ENCODE measurements around the gene FNBP1.
"Not testable (repeated sequence)": the region's sequence is repeated elsewhere in the genome, so short reads cannot be mapped to it uniquely, and the experiment has no call there.

The FNBP1 gene

DNA sequence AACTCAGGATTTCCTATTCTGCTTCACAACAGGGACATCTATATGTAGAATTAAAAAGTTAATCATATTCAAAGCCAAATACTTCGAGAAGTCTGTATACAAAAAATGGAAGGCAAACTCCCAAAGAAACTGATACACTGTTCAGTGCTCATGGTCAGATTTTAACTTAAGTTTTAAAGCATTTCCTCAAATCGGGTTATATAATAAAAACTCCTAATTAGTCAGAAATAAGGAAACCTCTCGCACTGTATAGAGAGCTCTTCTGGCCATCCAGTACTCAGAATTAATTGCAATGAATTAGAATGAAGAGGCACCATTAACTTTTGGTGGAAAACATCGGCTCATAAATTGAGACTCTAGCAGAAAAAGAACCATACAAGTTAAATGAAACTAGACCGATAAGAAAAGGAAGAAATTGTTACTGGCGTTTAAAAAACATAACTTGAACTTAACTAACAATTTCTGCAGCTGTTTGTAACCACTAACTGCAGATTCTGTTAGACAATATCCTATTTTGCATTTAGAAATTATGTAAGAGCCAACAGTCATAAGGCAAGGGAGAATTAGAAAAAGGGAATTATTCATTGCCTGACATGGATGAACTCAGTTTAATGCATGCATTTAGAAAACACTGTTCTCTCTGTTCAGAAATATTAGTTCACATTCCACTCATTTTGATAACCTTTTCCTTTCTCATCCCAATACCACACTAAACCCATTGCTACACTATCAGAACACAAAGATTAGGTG, 96.6 kb downstream of the FNBP1 start:
- no peak for DNase-seq

DNA sequence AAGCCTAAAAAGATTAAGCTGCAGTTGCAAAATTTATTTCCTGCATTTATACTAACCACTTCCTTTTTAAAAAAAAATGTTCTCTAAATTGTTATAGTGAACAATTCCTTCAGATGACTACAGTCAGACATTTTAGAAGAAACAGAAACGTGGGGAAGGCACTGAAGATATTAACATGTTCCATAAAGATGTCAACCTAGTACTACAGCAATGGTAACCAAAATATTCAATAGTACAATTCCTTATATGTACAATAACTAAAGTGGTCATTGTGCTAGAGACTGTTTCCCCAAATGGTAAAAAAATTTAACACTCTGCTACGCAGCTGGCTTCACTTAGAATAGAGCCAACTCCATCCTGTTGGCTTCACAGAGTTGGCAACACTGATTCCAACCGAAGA, 97.7 kb downstream of the FNBP1 start:
- no peak for DNase-seq

DNA sequence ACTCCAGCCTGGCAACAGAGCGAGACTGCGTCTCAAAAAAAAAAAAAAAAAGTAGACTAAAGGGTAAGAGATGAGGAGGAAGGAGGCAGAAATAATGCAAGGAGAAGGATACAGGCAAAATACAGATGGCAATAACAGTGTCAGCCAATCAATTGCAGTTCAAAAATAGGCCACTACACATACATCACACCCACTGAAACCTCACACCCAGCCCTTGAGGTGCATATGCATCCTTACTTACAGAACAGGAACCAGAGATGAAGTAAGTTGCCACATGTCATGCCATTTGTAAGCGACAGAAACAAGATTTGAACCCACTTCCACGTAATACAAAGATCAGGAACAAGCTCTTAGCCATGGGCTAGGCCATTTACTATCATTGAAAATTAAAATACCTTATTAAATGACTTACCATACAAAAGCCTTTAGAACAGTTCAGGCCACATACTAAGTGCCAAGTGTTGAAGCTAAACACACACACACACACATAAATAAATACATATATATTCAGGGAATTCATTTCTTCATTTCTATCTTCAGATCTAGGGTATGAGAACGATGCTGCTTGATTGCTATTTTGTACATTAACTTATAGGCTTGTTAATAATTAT, 98.4 kb downstream of the FNBP1 start:
- DNase-seq: no peak

GRCh38 chr9:129939431-129939830, 103.6 kb downstream of the FNBP1 start:
- no peak for DNase-seq

GRCh38 chr9:129938291-129938979, 104.6 kb downstream of the FNBP1 start:
- no peak for DNase-seq

- not testable (repeated sequence) for DNase-seq
Measured at GRCh38 chr9:129937879-129938278, 105.1 kb downstream of the FNBP1 start.

- no peak for DNase-seq
Measured at GRCh38 chr9:129936222-129936621, 106.8 kb downstream of the FNBP1 start.

- DNase-seq: no peak
Measured at GRCh38 chr9:129934780-129935179, 108.2 kb downstream of the FNBP1 start.

- DNase-seq: no peak
Measured at GRCh38 chr9:129934041-129934591, 108.9 kb downstream of the FNBP1 start.

GRCh38 chr9:129933185-129934040, 109.6 kb downstream of the FNBP1 start:
- DNase-seq: no peak

DNA sequence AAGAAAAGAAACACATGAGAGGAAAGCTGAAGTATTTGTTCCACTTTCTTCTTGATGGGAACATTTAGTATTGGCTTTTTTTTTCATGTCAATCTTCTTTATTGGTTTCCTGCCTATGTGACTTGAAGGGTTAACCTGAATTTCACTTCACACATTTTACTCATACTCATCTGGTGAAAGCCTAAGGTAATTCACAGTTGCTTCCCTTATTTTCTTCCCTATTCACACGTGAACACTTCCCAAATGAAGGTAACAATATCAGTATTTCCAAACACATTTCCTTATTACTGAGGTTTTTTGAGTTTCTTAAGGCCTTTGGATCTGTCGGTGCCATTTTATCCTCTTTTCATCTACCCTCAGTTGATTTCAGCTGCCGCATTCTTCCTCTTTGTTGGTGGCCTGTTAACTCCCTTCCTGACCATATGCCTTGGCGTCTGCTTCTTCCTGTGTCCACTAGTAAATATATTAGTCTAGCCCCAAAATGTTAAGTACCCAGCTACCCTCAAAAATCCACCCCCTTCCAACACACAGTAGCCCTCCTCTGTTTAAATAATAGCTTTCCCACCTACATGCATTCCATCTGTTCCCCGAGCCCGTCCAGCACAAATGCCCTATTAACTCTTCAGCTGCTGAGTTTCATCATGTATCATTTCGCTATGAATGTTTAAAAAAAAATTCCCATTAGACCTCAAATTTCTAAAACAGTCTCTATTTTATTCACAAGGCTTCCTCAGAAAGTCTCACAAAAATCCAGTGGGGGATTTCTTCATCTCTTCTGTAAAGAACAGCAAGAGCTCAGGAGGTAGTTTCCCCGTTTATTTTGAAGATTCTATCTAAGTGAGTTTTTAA, 110.5 kb downstream of the FNBP1 start:
- DNase-seq: no peak

GRCh38 chr9:129930743-129931142, 112.2 kb downstream of the FNBP1 start:
- DNase-seq: no peak

- DNase-seq: no peak
Measured at GRCh38 chr9:129929496-129930125, 113.4 kb downstream of the FNBP1 start.

- DNase-seq: no peak
Measured at GRCh38 chr9:129923589-129923988, 119.4 kb downstream of the FNBP1 start.

GRCh38 chr9:129921905-129922304, 121.1 kb downstream of the FNBP1 start:
- no peak for DNase-seq

GRCh38 chr9:129919841-129920240, 123.1 kb downstream of the FNBP1 start:
- no peak for DNase-seq

DNA sequence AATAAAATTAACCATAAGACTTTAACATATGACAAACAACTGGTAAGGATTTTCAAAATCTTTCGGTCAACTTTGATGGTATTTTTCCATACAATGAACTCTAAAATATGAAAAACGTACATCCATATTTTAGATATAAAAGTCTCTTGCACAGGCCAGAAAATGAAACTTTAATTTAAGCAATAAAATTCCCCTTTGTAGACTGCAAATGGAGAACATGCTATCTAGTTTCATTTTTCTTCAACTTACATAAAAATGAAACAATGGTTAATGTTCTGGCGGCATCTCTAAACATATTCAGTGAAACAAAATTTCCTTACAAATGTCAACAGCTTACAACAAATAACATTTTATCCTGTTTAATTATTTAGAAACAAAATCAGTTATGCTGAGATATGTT, 123.7 kb downstream of the FNBP1 start:
- no peak for DNase-seq

GRCh38 chr9:129918296-129918950, 124.6 kb downstream of the FNBP1 start:
- no peak for DNase-seq

- DNase-seq: no peak
Measured at GRCh38 chr9:129916707-129917106, 126.3 kb downstream of the FNBP1 start.

GRCh38 chr9:129914051-129914450, 128.9 kb downstream of the FNBP1 start:
- no peak for DNase-seq

All from NCI-H345 (cell line).